ENCODE results near the gene ERC1. TPM values are rescaled to one million over a fixed set of nuclear protein-coding genes. Genes with fewer than 3 reads are reported as not detected.

ERC1 gene
- total RNA-seq, 4 donors from 2014 or later, result 23.5 to 74.8 (median 57.0) TPM

DNA sequence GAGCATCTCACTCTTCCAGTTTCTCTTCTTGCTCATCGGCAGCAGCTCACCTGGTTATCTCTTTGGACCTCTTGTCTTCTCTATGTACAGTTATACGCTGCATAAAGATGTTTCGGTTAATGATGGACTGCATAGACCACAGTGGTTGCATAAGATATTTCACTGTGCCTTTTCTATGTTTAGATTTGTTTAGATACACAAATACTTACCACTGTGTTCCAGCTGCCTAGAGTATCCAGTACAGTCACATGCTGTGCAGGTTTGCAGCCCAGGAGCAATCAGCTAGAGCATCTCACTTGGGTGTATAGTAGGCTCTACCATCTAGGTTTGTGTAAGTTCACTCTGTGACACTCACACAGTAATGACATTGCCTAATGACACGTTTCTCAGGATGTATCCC lies 545.8 kb downstream of the ERC1 start:
- H3K27me3 ChIP-seq, result peaks cover 47% of the 10 kb centered on the region
- in situ Hi-C loops (cut with MboI; ENCODE audit: low pct_ligation_motif_present in 1 of 4, low pct_unique_long_range_greater_than_20kb in 1 of 4, low sequenced_read_pairs in 3 of 4) (no loop called here), intact Hi-C loops (cut with DNase I; ENCODE audit: low total_unique reads) (no loop called here)
- WGBS, 2 donors (ENCODE audit: low coverage in 1 of 2), result 78 to 79% methylated on average over 3 to 4 of the region's 4 CpGs
- H3K27ac ChIP-seq, result no peak overlapping the region
- H3K4me3 ChIP-seq, result no peak overlapping the region
- no peak for DNase-seq
- no peaks in the 10 kb centered on the region for H3K9me3 ChIP-seq
- TF ChIP-seq, protein P1, sequence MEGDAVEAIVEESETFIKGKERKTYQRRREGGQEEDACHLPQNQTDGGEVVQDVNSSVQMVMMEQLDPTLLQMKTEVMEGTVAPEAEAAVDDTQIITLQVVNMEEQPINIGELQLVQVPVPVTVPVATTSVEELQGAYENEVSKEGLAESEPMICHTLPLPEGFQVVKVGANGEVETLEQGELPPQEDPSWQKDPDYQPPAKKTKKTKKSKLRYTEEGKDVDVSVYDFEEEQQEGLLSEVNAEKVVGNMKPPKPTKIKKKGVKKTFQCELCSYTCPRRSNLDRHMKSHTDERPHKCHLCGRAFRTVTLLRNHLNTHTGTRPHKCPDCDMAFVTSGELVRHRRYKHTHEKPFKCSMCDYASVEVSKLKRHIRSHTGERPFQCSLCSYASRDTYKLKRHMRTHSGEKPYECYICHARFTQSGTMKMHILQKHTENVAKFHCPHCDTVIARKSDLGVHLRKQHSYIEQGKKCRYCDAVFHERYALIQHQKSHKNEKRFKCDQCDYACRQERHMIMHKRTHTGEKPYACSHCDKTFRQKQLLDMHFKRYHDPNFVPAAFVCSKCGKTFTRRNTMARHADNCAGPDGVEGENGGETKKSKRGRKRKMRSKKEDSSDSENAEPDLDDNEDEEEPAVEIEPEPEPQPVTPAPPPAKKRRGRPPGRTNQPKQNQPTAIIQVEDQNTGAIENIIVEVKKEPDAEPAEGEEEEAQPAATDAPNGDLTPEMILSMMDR (IDR thresholded peaks at IDR 0.05), result no peak
- no peak for TF ChIP-seq EP300 (IDR thresholded peaks at IDR 0.05; ENCODE audit: low read depth)
- TF ChIP-seq POLR2A (IDR thresholded peaks at IDR 0.05), result no peak
- no peak for TF ChIP-seq POLR2AphosphoS5 (IDR thresholded peaks at IDR 0.05)
- H3K36me3 ChIP-seq, result no peaks in the 10 kb centered on the region
- H3K4me1 ChIP-seq, result peaks cover 0 to under 1% (median 0%) of the 10 kb centered on the region in 4 donors

DNA sequence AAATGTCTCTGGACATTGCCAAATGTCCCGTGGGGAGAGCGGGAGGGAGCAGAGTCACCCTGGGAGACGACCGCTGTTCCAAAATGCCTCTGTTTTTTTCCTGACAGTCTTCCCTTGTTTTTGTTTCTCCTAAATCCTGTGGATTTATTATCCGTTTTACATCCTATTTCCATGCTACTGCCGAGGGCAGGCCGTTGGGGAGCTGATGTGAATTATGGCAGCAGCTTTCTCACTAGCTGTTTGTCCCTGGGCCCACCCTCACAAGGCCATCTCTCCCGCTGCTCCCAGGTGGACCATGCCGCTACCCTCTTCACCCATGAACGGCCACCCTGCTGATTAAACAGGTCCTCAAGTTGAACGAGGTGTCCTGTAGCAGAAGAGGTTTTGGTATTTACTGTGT lies 548.1 kb downstream of the ERC1 start:
- peaks cover 0 to 4% (median 0%) of the 10 kb centered on the region in 4 donors for H3K4me1 ChIP-seq
- no peak overlapping the region for H3K4me3 ChIP-seq
- in situ Hi-C loops (cut with MboI; ENCODE audit: low pct_ligation_motif_present in 1 of 4, low pct_unique_long_range_greater_than_20kb in 1 of 4, low sequenced_read_pairs in 3 of 4), result no loop called here
- peaks cover 24% of the 10 kb centered on the region for H3K27me3 ChIP-seq
- H3K27ac ChIP-seq, result no peak overlapping the region
- intact Hi-C loops (cut with DNase I; ENCODE audit: low total_unique reads), result no loop called here
- no peak for DNase-seq
- TF ChIP-seq, protein P1 (IDR thresholded peaks at IDR 0.05), result no peak
- TF ChIP-seq EP300 (IDR thresholded peaks at IDR 0.05; ENCODE audit: low read depth) (no peak), POLR2A (IDR thresholded peaks at IDR 0.05) (no peak), POLR2AphosphoS5 (IDR thresholded peaks at IDR 0.05) (no peak)
- no peaks in the 10 kb centered on the region for H3K9me3 ChIP-seq
- 80 to 83% methylated on average over 9 to 11 of the region's 11 CpGs for WGBS, 2 donors (ENCODE audit: low coverage in 1 of 2)
- H3K36me3 ChIP-seq, result no peaks in the 10 kb centered on the region

DNA sequence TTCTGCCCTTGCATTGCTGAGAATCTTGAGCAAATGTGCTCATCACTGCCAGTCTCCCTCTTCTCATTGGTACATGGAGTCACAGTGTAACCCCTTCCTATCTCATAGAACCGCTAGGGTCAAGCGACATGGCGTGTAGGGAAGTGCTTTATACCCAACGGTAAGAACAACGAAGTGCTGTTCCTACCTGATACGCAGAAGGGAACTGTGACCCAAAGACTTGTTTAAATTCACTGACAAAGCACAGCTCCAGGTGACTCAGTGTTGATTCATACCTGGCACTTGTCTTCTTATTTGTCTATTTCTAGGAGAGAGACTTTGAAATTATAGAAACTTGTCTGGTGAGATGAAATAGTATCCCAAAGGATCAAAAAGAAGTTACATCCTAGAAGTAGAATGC lies 549.7 kb downstream of the ERC1 start:
- H3K9me3 ChIP-seq, result no peaks in the 10 kb centered on the region
- H3K36me3 ChIP-seq, result no peaks in the 10 kb centered on the region
- H3K4me3 ChIP-seq, result no peak overlapping the region
- H3K27ac ChIP-seq, result no peak overlapping the region
- WGBS, 2 donors (ENCODE audit: low coverage in 1 of 2), result 86 to 90% methylated on average over 5 to 6 of the region's 6 CpGs
- intact Hi-C loops (cut with DNase I; ENCODE audit: low total_unique reads) (no loop called here), in situ Hi-C loops (cut with MboI; ENCODE audit: low pct_ligation_motif_present in 1 of 4, low pct_unique_long_range_greater_than_20kb in 1 of 4, low sequenced_read_pairs in 3 of 4) (no loop called here)
- H3K4me1 ChIP-seq, result peaks cover 0 to 4% (median 0%) of the 10 kb centered on the region in 4 donors
- no peak for DNase-seq
- no peak for TF ChIP-seq EP300 (IDR thresholded peaks at IDR 0.05; ENCODE audit: low read depth)
- no peak for TF ChIP-seq POLR2A (IDR thresholded peaks at IDR 0.05)
- TF ChIP-seq, protein P1 (IDR thresholded peaks at IDR 0.05), result no peak
- TF ChIP-seq POLR2AphosphoS5 (IDR thresholded peaks at IDR 0.05), result no peak
- H3K27me3 ChIP-seq, result peaks cover 10% of the 10 kb centered on the region

DNA sequence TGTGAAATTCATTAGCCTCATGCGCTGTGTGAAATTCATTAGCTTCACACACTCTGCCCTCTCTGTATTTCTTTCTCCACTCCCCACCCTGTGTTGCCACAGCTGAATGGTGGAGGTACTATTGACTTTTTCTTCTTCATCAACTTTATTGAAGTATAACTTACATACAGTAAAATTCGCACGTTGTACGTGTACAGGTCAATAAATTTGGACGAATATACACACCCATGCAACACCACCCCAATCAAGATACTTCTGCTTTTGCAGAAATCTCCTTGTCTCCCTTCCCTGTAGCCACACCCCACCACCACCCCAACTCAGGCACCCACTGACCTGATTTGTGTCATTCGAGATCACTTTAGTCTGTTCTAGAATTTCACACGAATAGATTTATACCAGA lies 551.6 kb downstream of the ERC1 start:
- no peak for DNase-seq
- in situ Hi-C loops (cut with MboI; ENCODE audit: low pct_ligation_motif_present in 1 of 4, low pct_unique_long_range_greater_than_20kb in 1 of 4, low sequenced_read_pairs in 3 of 4) (no loop called here), intact Hi-C loops (cut with DNase I; ENCODE audit: low total_unique reads) (no loop called here)
- no peaks in the 10 kb centered on the region for H3K9me3 ChIP-seq
- H3K36me3 ChIP-seq, result no peaks in the 10 kb centered on the region
- H3K4me1 ChIP-seq, result peaks cover 0 to 4% (median 0%) of the 10 kb centered on the region in 4 donors
- H3K27me3 ChIP-seq, result no peaks in the 10 kb centered on the region
- WGBS, 2 donors (ENCODE audit: low coverage in 1 of 2), result 54 to 77% methylated on average over 7 of the region's 7 CpGs
- H3K4me3 ChIP-seq, result no peak overlapping the region
- H3K27ac ChIP-seq, result no peak overlapping the region
- TF ChIP-seq, protein P1 (IDR thresholded peaks at IDR 0.05), result no peak
- TF ChIP-seq EP300 (IDR thresholded peaks at IDR 0.05; ENCODE audit: low read depth), result no peak
